HCT116 (cell line): ENCODE results near the gene COPS6. TPM values are rescaled to one million over a fixed set of nuclear protein-coding genes. Genes with fewer than 3 reads are reported as not detected.

ENCODE experiments used
- ATAC-seq: fragments of 200-7000 bp; cut with Tn5 transposase; 2 replicates; pipeline ENCODE4 v1.9.1; 2020; ENCODE audit warnings: mild to moderate bottlenecking, moderate library complexity
- BruUV-seq: library from RNA; stranded (reverse); fragments of 400-500 nt; replicated peaks from 2 replicates; lab custom pipeline; 2021; lab: Mats Ljungman, UMichigan
- CTCF ChIA-PET: fragments of 300-600 bp; sonication (Branson Sonifier 250); formaldehyde crosslinking; loops from one replicate; lab custom pipeline; 2021; ENCODE audit warnings: antibody characterized with exemption; lab: Charles Lee
- POLR2A ChIA-PET: fragments of 300-600, 350-600 bp; sonication (Branson Sonifier 250); formaldehyde crosslinking; loops from one replicate; lab custom pipeline; 2021; ENCODE audit warnings: antibody characterized with exemption; lab: Charles Lee
- RAD21 ChIA-PET, 2 experiments: fragments of 300-600 bp; sonication (Branson Sonifier 250); formaldehyde crosslinking; loops; one replicate each; lab custom pipeline; 2023; ENCODE audit warnings: low total read pairs in 2 of 2; ENCODE audit not compliant: uncharacterized antibody in 2 of 2, unreplicated experiment in 2 of 2, low non-redundant PET in 1 of 2; lab: Charles Lee
- DNase-seq: peaks from one replicate; pipeline ENCODE4 v3.0.0-alpha.2; 2010; ENCODE audit warnings: low read depth, low spot score
- H2AFZ ChIP-seq: fragments of 200-600 bp; shearing (Covaris generic), sonication (generic); 2 replicates; pipeline ENCODE4 v1.6.1; 2017; ENCODE audit warnings: low read depth, mixed run types, mixed read lengths, antibody characterized with exemption, low read length; ENCODE audit not compliant: poor library complexity, severe bottlenecking
- H3K27ac ChIP-seq: 2 replicates; pipeline ENCODE4 v1.5.1; 2012; ENCODE audit warnings: low read depth, low read length
- H3K27me3 ChIP-seq: fragments of 200-600 bp; sonication (generic); 2 replicates; pipeline ENCODE4 v1.6.1; 2016; ENCODE audit warnings: mixed run types, low read length, mixed read lengths; ENCODE audit not compliant: insufficient read depth
- H3K36me3 ChIP-seq, 2 experiments: fragments of 200-500 bp in 1 of 2; fragments of 200-600 bp in 1 of 2; sonication (Bioruptor generic) in 1 of 2; sonication (generic) in 1 of 2; 2 replicates each; pipeline versions ENCODE4 v1.5.1 to v1.6.1; 2014 to 2016; ENCODE audit warnings: low read length in 2 of 2, inconsistent platforms in 1 of 2, mixed read lengths in 1 of 2, mixed run types in 1 of 2; ENCODE audit not compliant: insufficient read depth in 2 of 2, control insufficient read depth in 1 of 2
- H3K4me1 ChIP-seq, 2 experiments: fragments of 200-600 bp in 1 of 2; sonication (generic) in 1 of 2; 2 replicates each; pipeline versions ENCODE4 v1.5.1 to v1.6.1; 2012 to 2017; ENCODE audit warnings: low read length in 2 of 2, inconsistent platforms in 1 of 2, mild to moderate bottlenecking in 1 of 2, mixed read lengths in 1 of 2, mixed run types in 1 of 2, moderate library complexity in 1 of 2; ENCODE audit not compliant: insufficient read depth in 2 of 2, control insufficient read depth in 1 of 2
- H3K4me2 ChIP-seq: fragments of 200-600 bp; sonication (generic); 2 replicates; pipeline ENCODE4 v1.6.1; 2017; ENCODE audit warnings: mixed run types, low read length, mixed read lengths
- H3K4me3 ChIP-seq, 2 experiments: fragments of 200-600 bp in 1 of 2; sonication (generic) in 1 of 2; replicated peaks in 1 of 2; 2 replicates each; pipeline ENCODE4 v1.5.1; 2011 to 2016; ENCODE audit warnings: low read length in 2 of 2, control low read depth in 1 of 2, low read depth in 1 of 2, mild to moderate bottlenecking in 1 of 2, mixed read lengths in 1 of 2, mixed run types in 1 of 2
- H3K79me2 ChIP-seq: fragments of 200-600 bp; sonication (generic); 2 replicates; pipeline ENCODE4 v1.6.1; 2017; ENCODE audit warnings: mild to moderate bottlenecking, mixed run types, low read length, moderate library complexity, mixed read lengths; ENCODE audit not compliant: insufficient read depth
- H3K9ac ChIP-seq: fragments of 200-600 bp; sonication (generic); 2 replicates; pipeline ENCODE4 v1.6.1; 2016; ENCODE audit warnings: low read length, mixed read lengths
- H3K9me2 ChIP-seq: fragments of 200-600 bp; sonication (generic), shearing (Covaris generic); 2 replicates; pipeline ENCODE4 v1.6.1; 2017; ENCODE audit warnings: mixed run types, mild to moderate bottlenecking, moderate library complexity; ENCODE audit not compliant: insufficient read depth
- H3K9me3 ChIP-seq, 2 experiments: fragments of 200-500 bp in 1 of 2; fragments of 200-600 bp in 1 of 2; sonication (Bioruptor generic) in 1 of 2; sonication (generic) in 1 of 2; 2 replicates each; pipeline ENCODE4 v1.6.1; 2014 to 2017; ENCODE audit warnings: low read length in 2 of 2, mixed read lengths in 2 of 2, inconsistent platforms in 1 of 2, low read depth in 1 of 2, mild to moderate bottlenecking in 1 of 2, mixed run types in 1 of 2, moderate library complexity in 1 of 2; ENCODE audit not compliant: control insufficient read depth in 1 of 2, insufficient read depth in 1 of 2
- H4K20me1 ChIP-seq: fragments of 200-600 bp; sonication (generic), shearing (Covaris generic); 2 replicates; pipeline ENCODE4 v1.6.1; 2017; ENCODE audit warnings: mixed run types, mild to moderate bottlenecking, moderate library complexity; ENCODE audit not compliant: insufficient read depth
- CBX3 ChIP-seq: IDR thresholded peaks from 2 replicates; pipeline ENCODE4 v1.6.1; 2012; ENCODE audit warnings: low read depth
- ELF1 ChIP-seq: IDR thresholded peaks from 2 replicates; pipeline ENCODE4 v1.6.1; 2012; ENCODE audit warnings: low read depth, borderline replicate concordance
- FOSL1 ChIP-seq: IDR thresholded peaks from 2 replicates; pipeline ENCODE4 v1.6.1; 2012; ENCODE audit warnings: low read depth
- JUND ChIP-seq: IDR thresholded peaks from 2 replicates; pipeline ENCODE4 v1.6.1; 2012
- RAD21 ChIP-seq: IDR thresholded peaks from 2 replicates; pipeline ENCODE4 v1.6.1; 2012; ENCODE audit warnings: low read depth, mild to moderate bottlenecking
- SP1 ChIP-seq: IDR thresholded peaks from 2 replicates; pipeline ENCODE4 v1.6.1; 2012; ENCODE audit warnings: low read depth
- ZBTB33 ChIP-seq: IDR thresholded peaks from 2 replicates; pipeline ENCODE4 v1.6.1; 2011; ENCODE audit warnings: mild to moderate bottlenecking, low read length, moderate library complexity; ENCODE audit not compliant: insufficient replicate concordance; ENCODE audit errors: extremely low read depth
- ZNF274 ChIP-seq: fragments of 200-500 bp; sonication (Bioruptor generic); IDR thresholded peaks from 2 replicates; pipeline ENCODE4 v1.6.1; 2014; ENCODE audit warnings: mild to moderate bottlenecking, low read depth, low read length, inconsistent platforms
- intact Hi-C: fragments of 100-400 bp; cut with micrococcal nuclease; formaldehyde crosslinking; loops from 2 replicates; pipeline ENCODE4 v1.10.0; 2022
- total RNA-seq: library from RNA; stranded (reverse); gene quantifications from one replicate; pipeline ENCODE4 v1.2.1, GENCODE V29; 2021; ENCODE audit not compliant: unreplicated experiment
- TF ChIP-seq, protein P1 (sequence below): IDR thresholded peaks from 2 replicates; pipeline ENCODE4 v1.6.1; 2012

Gene COPS6
- total RNA-seq, 1 experiment from 2014 or later: 126 TPM

DNA sequence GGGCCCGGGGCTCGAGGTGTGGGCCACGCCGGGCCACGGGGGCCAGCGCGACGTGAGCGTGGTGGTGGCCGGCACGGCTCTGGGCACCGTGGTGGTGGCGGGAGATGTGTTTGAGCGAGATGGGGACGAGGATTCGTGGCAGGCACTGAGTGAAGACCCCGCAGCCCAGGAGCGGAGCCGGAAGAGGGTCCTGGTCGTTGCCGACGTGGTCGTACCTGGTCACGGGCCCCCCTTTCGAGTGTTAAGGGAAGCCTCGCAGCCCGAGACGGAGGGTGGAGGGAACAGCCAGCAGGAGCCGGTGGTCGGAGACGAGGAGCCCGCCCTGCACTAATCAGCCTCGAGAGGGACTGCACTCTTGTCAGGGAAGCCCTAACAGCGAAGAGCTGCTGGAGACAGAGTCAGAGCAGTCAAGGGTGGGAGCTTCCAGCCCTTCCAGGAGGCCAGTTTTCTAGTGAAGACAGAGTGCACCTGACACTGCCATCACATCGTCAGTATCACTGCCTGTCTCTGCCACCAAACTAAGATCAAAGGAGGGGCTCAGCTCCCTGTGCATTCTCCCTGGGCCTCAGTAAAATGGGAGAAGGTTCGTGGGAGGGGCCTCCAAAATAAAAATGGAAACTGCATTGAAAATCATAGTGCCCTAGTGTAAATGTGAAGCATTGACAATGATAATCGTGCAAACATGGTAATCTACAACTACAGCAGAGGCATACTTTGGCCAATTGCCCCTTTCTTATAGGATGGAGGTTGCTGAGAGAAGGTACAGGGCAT lies 39.3 kb downstream of the COPS6 start:
- peaks cover 9% of the 10 kb centered on the region; the same call in 1 of the 2 replicates for H3K79me2 ChIP-seq
- ATAC-seq: no peak
- no peaks in the 10 kb centered on the region for H3K9me3 ChIP-seq
- POLR2A ChIA-PET: interaction anchor here (0.9 to 1.4 kb wide), 3 partner anchors 21 to 208 kb away, joined by 3 to 4 read pairs (median 3); partner anchors contain the start of genes LAMTOR4 and TRIM4
- H3K27me3 ChIP-seq: no peaks in the 10 kb centered on the region
- TF ChIP-seq FOSL1 (no peak), ZBTB33 (no peak), ELF1 (no peak), CBX3 (no peak), JUND (no peak), SP1 (no peak), RAD21 (no peak), ZNF274 (no peak)
- TF ChIP-seq, protein P1, sequence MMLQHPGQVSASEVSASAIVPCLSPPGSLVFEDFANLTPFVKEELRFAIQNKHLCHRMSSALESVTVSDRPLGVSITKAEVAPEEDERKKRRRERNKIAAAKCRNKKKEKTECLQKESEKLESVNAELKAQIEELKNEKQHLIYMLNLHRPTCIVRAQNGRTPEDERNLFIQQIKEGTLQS: no peak
- no peak overlapping the region for H2AFZ ChIP-seq
- RAD21 ChIA-PET: no interaction called here
- intact Hi-C loops: no loop called here
- peak overlapping the region; percentile 98 for H3K9ac ChIP-seq
- CTCF ChIA-PET: no interaction called here
- H3K36me3 ChIP-seq: no peaks in the 10 kb centered on the region
- peak overlapping the region; percentile 78 to 87 for H3K4me3 ChIP-seq
- peak overlapping the region; percentile 84 for H3K4me2 ChIP-seq
- no TSS peak for BruUV-seq
- H3K4me1 ChIP-seq: peaks cover 37 to 54% of the 10 kb centered on the region in 2 experiments
- no peak for DNase-seq
- H3K9me2 ChIP-seq: no peaks in the 10 kb centered on the region
- H4K20me1 ChIP-seq: no peaks in the 10 kb centered on the region
- H3K27ac ChIP-seq: peak overlapping the region; percentile 98; the same call in 1 of the 2 replicates
